HG03139 (cell line): ENCODE results near the gene TCN2.
"Not testable (repeated sequence)": the region's sequence is repeated elsewhere in the genome, so short reads cannot be mapped to it uniquely, and the experiment has no call there.

Experiments
- ATAC-seq: cut with Tn5 transposase; IDR thresholded peaks from one replicate; pipeline ENCODE4 v1.9.1; 2021; ENCODE audit not compliant: unreplicated experiment

The TCN2 gene

DNA sequence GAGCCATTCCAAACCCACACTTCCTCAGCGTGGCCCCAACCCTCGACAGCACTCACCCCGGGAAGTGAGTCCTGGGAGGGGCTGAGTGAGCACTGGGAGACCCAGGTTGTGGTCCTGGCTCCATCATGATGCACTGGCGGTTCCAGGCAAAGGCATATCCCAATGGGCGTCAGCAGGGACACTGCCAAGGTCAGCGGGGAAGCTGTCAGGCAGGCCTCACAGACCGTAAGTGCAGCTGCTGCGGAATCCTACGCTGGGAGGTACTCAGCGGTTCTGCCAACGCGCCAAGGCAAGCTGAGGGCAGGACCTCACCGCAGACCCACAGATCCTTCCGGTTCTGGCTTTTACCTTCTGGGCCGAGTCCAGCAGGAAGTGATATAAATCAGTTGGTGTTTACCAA lies 31.1 kb upstream of the TCN2 start:
- ATAC-seq = no peak

DNA sequence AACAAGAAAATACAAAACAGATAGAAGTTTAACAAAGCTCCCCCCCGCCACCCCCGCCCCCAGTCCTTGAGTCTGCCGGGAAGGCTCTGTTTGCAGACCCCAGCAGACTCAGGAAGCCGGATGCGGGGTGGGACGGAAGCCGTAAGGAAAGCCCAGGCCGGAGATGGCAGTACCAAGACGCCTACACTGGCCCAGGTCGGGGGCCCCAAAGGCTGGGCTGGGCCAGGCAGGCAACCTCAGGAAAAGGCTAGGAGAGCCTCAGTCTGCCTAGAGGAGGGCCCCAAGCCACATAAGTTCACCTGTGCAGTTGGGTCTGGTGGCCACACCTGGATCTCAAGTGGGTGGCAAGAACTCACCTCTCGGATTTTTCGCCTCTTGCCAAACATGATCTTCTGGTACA lies 28.5 kb upstream of the TCN2 start:
- ATAC-seq = no peak

DNA sequence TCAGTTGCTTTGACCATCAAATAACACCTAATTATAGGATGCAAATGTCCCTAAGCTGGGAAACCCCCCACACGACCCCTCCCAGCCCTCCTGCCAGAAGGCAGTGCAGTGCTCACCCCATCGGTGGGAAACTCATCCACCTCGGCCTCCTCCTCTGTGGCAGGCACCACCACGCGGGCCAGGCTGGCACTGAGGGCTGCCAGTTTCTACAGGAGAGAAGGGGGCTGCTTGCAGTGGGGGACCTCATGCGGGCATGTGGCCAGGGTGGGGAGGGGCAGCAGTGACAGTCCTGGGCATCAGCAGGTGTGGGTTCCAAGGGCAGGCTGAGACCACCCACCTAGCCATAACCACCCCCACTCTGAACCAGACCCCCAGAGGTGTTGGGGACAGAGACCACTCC lies 26.1 kb upstream of the TCN2 start:
- ATAC-seq = no peak

DNA sequence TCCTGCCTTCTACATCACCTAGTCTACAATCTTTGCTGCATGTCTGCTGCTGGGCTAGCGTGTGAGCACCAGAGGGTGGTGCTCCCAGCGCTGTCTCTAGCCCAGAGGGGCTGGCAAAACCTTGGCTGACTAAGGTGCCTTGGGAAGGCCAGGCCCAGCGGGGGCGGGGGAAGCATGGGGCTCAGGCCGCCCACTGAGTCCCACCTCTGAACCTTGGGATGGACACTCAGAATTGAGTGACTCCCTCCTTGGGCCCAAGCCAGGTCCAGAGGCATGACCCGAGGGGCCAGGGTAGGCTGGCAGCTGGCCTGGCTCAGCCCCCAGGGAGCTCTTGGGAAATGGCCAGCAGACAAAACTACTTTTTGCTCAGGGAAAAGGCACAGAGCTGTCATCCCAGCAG lies 24.9 kb upstream of the TCN2 start:
- no peak for ATAC-seq

DNA sequence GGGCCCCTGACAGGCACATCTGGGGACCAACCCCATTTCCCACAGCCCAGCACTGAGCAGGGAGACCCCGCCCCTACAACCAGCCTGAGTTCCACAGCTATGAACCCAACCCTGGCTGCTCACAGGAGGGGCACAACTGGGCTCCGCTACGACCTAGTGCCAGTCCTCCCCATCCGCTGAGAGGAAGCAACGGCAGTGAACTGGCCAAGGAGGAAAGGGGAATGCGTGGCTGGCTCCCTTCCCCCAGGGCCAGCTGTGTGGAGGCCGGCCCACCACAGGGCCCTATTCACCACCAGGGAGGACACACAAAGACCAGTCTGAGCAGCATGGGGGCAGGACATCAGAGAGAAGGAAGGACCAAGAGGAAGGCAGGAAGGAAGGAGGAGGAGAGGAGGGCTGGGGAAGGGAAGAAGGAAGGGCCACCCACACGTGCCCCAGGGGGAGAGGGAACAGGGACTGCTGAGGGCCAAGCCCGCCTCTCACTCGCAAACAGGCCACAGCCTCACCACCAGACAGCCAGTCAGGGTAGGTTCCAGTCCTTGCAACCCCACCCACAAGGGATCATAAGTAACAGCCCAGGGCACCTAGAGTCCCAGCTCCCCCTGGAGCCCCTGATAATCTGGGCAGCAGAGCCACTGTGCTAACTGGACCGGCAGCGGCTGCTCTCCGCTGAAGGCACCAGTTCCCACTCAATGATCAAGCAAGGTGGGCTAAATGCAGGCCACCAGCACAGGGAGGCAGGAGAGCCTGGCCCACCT lies 24.0 kb upstream of the TCN2 start:
- ATAC-seq = no peak

DNA sequence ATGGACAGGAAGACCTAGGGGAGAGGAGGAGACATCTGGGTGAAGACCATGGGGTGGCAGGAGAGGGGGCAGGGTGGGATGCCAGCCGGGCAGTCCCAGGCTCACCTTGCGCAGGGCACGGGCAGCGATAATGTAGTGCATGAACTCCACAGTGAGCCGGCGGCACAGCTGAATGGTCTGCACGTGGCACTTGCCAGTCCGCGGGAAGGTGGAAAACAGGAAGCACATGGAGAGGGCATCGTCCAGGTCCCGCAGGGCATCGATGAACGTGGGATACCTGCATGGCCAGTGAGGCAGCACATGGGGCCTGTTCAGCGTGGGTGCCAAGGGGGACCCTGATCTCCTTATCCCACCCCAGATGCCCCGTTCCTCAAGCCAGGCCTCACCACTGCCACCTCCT lies 22.5 kb upstream of the TCN2 start:
- no peak for ATAC-seq

DNA sequence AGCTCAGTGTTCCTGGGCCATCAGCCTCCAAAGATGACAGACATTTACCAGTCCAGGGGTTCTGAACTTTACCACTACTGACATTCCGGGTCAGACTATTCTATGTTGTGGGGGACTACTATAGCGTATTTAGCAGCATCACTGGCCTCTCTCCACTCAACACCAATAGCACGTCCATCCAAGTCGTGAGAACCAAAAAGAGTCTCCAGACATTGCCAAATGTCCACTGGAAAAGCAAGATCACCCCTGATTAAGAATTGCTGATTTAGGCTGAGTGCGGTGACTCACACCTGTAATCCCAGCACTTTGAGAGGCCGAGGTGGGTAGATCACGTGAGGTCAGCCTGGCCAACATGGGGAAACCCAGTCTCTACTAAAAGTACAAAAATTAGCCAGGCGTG lies 20.6 kb upstream of the TCN2 start:
- ATAC-seq = no peak

DNA sequence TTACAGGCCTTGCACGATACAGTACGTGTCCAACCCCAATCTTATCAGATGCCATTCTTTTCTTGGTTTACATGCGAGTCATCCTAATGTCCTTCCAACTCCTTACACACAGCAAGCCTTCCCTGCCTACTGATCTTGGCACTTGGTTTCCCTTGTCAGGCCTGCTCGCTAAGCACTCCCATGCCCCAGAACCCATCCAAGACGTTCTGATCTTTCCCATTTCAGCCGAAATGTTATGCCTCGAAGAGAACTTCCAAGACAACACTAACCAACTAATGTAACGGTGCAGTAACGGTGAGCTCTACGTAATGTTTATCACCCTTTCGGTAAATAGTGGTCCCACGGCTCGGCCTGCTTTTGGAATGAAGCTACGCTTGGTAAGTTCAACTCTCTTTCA lies 15.8 kb upstream of the TCN2 start:
- ATAC-seq = no peak

DNA sequence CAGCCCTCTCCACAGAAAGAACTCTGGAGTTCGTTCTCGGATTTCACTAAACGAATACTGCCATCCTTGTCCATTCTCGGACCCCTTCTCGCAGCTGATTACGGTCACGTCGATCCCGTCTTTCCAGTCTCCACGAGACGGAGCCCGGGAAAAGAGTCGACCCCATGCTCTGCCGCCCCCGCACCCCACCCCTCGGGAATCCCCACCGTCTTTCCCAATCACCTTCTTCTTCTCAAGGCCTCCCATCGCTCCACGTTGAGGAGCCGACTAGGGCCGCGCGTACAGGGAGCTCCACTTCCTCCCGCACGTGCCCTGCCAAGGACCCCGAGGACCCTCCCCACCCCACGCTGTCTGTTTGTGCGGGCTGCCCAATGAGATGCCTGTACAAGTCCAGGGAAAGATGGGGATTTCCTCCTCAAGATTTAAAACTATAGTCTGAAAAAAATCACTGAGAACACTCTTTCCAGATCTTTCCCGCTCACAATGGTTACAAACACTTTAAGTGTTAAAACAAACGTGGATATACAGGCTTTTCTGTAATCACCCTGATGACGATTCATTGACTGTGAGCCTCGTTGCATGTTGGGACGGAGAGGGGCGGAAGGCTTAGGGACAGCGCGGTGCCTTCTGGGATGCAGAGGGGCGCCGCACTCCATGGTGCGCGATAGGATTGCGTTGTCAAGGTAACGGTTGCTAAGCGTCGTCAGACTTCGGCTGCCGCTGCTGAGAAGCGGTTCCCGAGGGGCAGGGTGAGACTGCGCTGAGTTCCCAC lies 15.2 kb upstream of the TCN2 start, which contains the start of gene PES1:
Gene PES1 (minus strand): TSS at position 323 of the 772 bp plus-strand sequence. CDS start 77 bp downstream, at position 246.
- ATAC-seq = peak; percentile 96

DNA sequence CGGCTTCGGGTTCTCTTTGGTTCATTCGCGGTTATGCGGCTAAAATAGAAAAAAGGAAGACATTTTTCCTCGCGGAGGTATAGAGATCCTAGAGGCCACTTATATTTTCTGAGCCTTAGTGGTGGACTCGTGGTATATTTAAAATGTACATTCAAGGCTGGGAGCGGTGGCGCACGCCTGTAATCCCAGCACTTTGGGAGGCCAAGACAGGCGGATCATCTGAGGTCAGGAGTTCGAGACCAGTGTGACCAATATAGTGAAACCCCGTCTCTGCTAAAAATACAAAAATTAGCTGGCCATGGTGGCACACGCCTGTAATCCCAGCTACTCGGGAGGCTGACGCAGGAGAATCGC lies 14.6 kb upstream of the TCN2 start:
- not testable (repeated sequence) for ATAC-seq

DNA sequence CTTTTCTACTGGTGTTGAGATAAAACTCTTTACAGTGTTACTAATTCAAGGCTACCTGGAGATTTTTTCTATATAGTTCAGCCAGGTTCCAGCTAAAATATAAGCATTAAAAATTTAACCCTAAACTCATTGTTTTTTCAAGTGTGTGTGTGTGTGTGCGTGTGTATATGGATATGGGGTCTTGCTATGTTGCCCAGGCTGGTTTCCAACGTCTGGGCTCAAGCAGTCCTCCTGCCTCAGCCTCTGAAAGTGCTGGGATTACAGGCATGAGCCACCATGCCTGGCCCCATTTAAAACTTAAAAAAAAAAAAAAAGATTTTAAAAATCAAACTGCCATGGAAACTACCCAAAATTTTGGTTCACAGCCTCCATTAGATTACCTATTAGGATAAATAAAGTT lies 10.8 kb upstream of the TCN2 start:
- no peak for ATAC-seq

DNA sequence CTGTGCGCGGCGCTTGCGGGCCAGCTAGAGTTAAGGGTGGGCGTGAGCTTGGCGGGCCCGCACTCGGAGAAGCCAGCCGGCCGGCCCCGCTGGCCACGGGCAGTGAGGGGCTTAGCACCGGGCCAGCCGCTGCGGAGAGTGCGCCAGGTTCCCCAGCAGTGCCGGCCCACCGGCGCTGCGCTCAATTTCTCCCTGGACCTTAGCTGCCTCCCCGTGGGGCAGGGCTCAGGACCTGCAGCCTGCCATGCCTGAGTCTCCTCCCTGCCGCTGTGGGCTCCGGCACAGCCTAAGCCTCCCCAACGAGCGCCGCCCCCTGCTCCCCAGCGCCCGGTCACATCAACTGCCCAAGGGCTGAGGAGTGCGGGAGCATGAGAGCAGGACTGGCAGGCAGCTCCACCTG lies 10.1 kb upstream of the TCN2 start:
- no peak for ATAC-seq

DNA sequence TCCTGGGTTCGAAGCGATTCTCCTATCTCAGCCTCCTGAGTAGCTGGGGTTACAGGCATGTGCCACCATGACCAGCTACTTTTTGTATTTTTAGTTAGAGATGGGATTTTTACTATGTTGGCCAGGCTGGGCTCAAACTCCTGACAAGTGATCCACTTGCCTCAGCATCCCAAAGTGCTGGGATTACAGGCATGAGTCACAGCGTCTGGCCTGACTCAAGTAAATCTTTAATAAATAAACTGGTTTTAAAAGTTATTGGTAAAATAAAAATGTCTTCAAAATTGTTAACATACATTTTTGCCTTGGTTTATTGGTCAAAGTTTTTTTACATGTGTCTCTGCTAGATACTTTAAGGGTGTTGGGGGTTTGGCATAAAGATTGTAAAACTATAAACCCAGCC lies 8.0 kb upstream of the TCN2 start:
- no peak for ATAC-seq

DNA sequence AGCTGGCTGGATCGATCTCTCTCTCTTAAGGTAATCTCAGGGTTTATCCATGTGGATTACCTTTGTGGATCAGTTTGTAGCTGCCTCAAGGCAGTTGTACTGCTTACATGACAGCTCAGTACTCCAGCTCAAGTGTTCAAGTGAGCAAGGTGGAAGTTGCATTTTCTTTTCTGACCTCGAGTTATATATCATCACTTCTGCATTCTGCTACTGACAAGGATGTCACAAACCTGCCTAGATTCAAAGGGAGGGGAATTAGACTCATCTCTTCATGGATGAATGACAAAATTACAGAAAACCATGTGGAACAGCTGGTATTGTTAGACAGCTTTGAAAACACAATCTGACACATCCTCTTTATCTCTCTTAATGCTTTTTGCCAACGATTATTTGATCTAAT lies 6.1 kb upstream of the TCN2 start:
- ATAC-seq = no peak

DNA sequence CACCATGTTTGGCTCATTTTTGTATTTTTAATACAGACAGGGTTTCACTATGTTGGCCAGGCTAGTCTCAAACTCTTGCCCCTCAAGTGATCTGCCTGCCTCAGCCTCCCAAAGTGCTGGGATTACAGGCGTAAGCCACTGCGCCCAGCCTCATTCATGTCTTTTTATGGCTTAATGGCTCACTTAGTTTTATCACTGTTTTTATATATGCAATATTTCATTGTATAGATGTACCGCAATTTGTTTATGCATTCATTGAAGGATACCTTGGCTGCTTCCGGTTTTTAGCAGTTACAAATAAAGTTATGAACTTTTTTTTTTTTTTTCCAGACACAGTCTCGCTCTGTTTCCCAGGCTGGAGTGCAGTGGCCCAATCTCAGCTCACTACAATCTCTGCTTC lies 5.5 kb upstream of the TCN2 start:
- no peak for ATAC-seq

DNA sequence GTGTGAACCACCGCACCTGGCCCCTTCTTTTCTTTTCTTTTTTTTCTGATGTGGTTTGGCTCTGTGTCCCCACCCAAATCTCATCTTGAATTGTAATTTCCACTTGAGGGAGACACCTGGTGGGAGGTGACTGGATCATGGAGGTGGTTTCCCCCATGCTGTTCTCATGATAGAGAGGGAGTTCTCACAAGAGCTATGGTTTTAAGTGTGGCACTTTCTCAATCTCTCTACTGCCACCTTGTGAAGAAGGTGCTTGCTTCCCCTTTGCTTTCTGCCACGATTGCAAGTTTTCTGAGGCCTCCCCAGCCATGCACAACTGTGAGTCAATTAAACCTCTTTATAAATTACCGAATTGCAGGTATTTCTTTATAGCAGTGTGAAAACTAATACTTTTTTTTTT lies 4.9 kb upstream of the TCN2 start:
- ATAC-seq = no peak

DNA sequence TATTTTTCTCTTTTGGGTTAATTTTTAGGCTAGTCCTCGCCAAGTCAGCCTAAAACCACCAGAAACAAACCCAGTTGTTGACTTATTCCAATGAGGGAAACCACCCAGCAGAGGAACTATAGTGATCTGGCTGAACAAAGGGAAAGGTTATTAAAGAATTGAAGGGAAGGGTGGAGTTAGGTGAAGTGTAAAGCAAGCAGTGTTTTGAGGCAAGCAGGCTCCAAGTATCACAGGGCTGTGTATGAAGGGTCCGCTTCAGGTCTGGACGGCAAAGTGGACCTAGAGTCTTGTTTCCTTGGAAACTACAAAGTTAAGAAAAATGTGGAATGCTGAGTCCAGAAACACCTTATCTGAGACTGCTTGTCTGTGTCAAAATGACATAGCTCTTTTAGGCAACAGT lies 3.2 kb upstream of the TCN2 start:
- ATAC-seq = no peak

DNA sequence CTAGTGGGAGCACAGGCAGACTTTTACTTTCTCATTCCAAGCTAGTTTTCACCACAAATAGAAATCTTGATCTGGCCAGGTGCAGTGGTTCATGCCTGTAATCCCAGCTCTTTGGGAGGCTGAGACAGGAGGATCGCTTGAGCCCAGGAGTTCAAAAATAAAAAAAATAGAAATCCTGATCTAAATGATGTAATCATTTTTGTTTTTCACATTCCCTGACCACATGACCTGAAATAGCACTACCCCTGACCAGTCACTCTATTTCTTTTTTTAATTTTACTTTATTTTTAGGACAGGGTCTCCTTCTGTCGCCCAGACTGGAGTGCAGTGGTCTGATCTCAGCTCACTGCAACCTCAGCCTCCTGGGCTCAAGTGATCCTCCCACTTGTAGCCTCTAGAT lies 2.3 kb upstream of the TCN2 start:
- ATAC-seq = no peak

DNA sequence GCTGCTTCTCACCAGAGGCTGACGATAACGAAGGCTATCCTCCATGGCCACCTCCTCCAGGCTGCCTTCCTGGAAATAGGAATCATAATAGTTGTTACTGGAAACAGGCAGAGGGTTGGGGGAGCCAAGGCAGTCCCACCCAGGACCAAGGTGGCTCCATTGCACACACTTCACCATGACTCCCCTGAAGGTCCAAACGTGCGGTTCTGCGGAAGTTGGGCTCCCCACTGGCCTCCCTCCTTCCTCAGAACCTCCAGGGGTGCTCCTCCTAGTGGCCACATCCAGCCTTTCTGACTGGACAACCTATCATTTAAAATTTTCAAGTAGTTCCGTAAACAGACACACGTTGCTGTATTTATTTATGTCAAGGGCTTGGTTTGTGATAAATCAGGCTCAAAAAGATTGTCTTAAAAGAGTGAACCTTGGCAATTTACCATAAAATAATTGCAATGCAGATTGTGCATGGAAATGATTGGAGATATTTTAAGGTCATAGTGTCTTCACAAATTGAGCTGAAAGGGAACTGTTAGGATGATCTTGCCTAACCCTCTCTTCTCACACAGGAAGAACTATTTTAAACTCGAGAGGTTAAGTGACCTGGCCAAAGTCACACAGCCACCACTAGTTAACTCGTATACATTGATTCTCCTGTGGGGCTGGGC lies 1.4 kb upstream of the TCN2 start:
- no peak for ATAC-seq

DNA sequence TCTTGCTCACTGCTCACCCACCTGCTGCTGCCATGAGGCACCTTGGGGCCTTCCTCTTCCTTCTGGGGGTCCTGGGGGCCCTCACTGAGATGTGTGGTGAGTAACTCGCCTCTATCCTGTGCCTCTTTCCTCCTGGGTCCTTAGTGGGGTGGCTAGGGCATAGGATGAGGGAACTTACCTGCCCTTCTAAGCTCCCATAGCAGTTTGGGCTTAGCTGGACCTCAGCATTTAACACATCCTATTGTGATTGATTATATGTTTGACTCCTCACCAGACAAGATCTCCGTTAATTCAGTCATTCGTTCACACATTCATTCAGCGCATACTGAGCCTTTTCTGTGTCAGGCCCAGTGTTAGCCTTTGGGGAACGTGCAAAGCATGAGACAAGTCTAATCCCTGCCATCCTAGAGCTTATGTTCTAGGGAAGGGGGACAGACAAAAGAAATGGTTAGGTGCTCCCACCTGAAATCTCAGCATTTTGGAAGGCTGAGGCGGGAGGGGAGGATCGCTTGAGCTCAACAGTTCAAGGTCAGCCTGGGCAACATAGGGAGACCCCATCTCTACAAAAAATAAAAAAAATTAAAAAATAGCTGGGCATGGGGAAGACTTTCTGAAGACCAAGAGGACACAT lies 441 bp downstream of the TCN2 start:
- no peak for ATAC-seq

DNA sequence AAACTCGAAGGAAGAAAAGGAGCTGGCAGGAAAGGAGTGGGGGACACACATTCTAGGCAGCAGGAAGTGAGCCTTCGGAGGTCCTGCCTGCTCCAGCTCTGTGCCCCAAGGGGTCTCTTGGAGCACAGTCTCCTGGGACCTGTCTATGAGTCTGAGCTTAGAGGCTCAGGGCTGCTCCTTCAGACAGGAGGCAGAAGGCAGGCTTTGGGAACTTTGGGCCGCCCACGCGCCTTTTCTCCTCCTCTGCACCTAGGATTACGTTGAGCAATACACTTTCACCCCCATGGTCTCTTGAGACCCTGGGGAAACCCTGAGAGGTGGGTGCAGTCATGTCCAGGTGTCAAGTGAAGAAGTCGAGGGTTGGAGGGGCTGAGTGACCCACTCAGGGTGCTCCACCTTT lies 965 bp downstream of the TCN2 start:
- no peak for ATAC-seq
